Neural cell (in vitro differentiated cells): ENCODE data around the gene COPZ1. TPM values are rescaled to one million over a fixed set of nuclear protein-coding genes. Genes with fewer than 3 reads are reported as not detected.

Experiments used
- H2AFZ ChIP-seq: fragments of 200-600, 300-800 bp; sonication (generic), shearing (Covaris generic); 2 replicates; pipeline ENCODE4 v1.6.0; 2014; ENCODE audit warnings: low read depth, mild to moderate bottlenecking, antibody characterized with exemption, low read length, moderate library complexity
- H3F3A ChIP-seq: fragments of 200-600 bp; shearing (Covaris generic); 2 replicates; pipeline ENCODE4 v1.6.1; 2016; ENCODE audit warnings: mild to moderate bottlenecking, moderate library complexity, mixed read lengths, antibody characterized with exemption, low read length; ENCODE audit not compliant: insufficient read depth, poor library complexity, severe bottlenecking
- H3K27ac ChIP-seq: fragments of 200-600, 300-800 bp; sonication (generic), shearing (Covaris generic); 2 replicates; pipeline ENCODE4 v1.5.1; 2014; ENCODE audit warnings: mild to moderate bottlenecking, low read length, moderate library complexity
- H3K27me3 ChIP-seq: fragments of 300-800, 200-600 bp; sonication (generic), shearing (Covaris generic); 2 replicates; pipeline ENCODE4 v1.6.0; 2014; ENCODE audit warnings: mild to moderate bottlenecking, low read depth, low read length, moderate library complexity; ENCODE audit not compliant: insufficient read depth
- H3K36me3 ChIP-seq: fragments of 300-800, 200-600 bp; sonication (generic), shearing (Covaris generic); 2 replicates; pipeline ENCODE4 v1.5.1; 2014; ENCODE audit warnings: mild to moderate bottlenecking, antibody characterized with exemption, low read length, moderate library complexity; ENCODE audit not compliant: insufficient read depth
- H3K4me2 ChIP-seq: fragments of 300-800, 200-600 bp; sonication (generic), shearing (Covaris generic); 2 replicates; pipeline ENCODE4 v1.6.0; 2014; ENCODE audit warnings: mild to moderate bottlenecking, low read length
- H3K4me3 ChIP-seq: fragments of 300-800, 200-600 bp; sonication (generic), shearing (Covaris generic); 2 replicates; pipeline ENCODE4 v1.5.1; 2014; ENCODE audit warnings: mild to moderate bottlenecking, low read length, moderate library complexity
- H3K79me2 ChIP-seq: fragments of 200-600 bp; shearing (Covaris generic); replicated peaks from 2 replicates; pipeline ENCODE4 v1.6.0; 2014; ENCODE audit warnings: mild to moderate bottlenecking, low read length, moderate library complexity; ENCODE audit not compliant: insufficient read depth
- H3K9ac ChIP-seq: fragments of 300-800, 200-600 bp; sonication (generic), shearing (Covaris generic); 2 replicates; pipeline ENCODE4 v1.6.1; 2016; ENCODE audit warnings: mild to moderate bottlenecking, low read length, mixed read lengths
- H3K9me2 ChIP-seq: fragments of 200-600 bp; shearing (Covaris generic); 2 replicates; pipeline ENCODE4 v1.6.1; 2016; ENCODE audit warnings: mild to moderate bottlenecking, low read length, mixed read lengths; ENCODE audit not compliant: insufficient read depth
- H3K9me3 ChIP-seq: fragments of 200-600, 300-800 bp; sonication (generic), shearing (Covaris generic); 2 replicates; pipeline ENCODE4 v1.6.1; 2016; ENCODE audit warnings: mild to moderate bottlenecking, mixed run types, low read length, moderate library complexity, mixed read lengths
- H4K20me1 ChIP-seq: fragments of 200-600 bp; shearing (Covaris generic); 2 replicates; pipeline ENCODE4 v1.6.1; 2016; ENCODE audit warnings: mild to moderate bottlenecking, mixed run types; ENCODE audit not compliant: insufficient read depth
- CTCF ChIP-seq: fragments of 450-650 bp; IDR thresholded peaks from 2 replicates; pipeline ENCODE4 v1.5.1; 2014; ENCODE audit warnings: antibody characterized with exemption, mild to moderate bottlenecking, moderate library complexity; ENCODE audit not compliant: poor library complexity, severe bottlenecking
- EP300 ChIP-seq: fragments of 450-650 bp; conservative IDR thresholded peaks from 2 replicates; pipeline ENCODE4 v1.6.1; 2014; ENCODE audit warnings: antibody characterized with exemption, mild to moderate bottlenecking, moderate library complexity; ENCODE audit not compliant: poor library complexity, severe bottlenecking
- EZH2 ChIP-seq: fragments of 200-600, 300-800 bp; shearing (Covaris generic), sonication (generic); IDR thresholded peaks from 2 replicates; pipeline ENCODE4 v1.6.1; 2014; ENCODE audit warnings: antibody characterized with exemption, low read length, borderline replicate concordance, mild to moderate bottlenecking; ENCODE audit not compliant: insufficient read depth, poor library complexity, severe bottlenecking
- MXI1 ChIP-seq: fragments of 450-650 bp; conservative IDR thresholded peaks from 2 replicates; pipeline ENCODE4 v1.6.1; 2014; ENCODE audit warnings: antibody characterized with exemption, mild to moderate bottlenecking; ENCODE audit not compliant: poor library complexity, severe bottlenecking
- POLR2AphosphoS5 ChIP-seq: IDR thresholded peaks from 2 replicates; pipeline ENCODE4 v1.6.1; 2012
- RAD21 ChIP-seq: fragments of 450-650 bp; conservative IDR thresholded peaks from 2 replicates; pipeline ENCODE4 v1.6.1; 2014; ENCODE audit warnings: antibody characterized with exemption, mild to moderate bottlenecking, moderate library complexity
- REST ChIP-seq: IDR thresholded peaks from 2 replicates; pipeline ENCODE4 v1.6.1; 2012; ENCODE audit warnings: borderline replicate concordance
- SMC3 ChIP-seq: fragments of 450-650 bp; conservative IDR thresholded peaks from 2 replicates; pipeline ENCODE4 v1.6.1; 2014; ENCODE audit warnings: antibody characterized with exemption, mild to moderate bottlenecking, moderate library complexity; ENCODE audit not compliant: poor library complexity
- TAF1 ChIP-seq: IDR thresholded peaks from 2 replicates; pipeline ENCODE4 v1.6.1; 2012; ENCODE audit warnings: low read depth
- polyA plus RNA-seq: library from polyadenylated mRNA; depleted of rRNA; stranded (reverse); fragments of >200 nt; gene quantifications from 2 replicates; pipeline ENCODE4 v1.2.3, GENCODE V29; 2014

Gene COPZ1
- polyA plus RNA-seq, 1 donor from 2014 or later: 192 TPM

DNA sequence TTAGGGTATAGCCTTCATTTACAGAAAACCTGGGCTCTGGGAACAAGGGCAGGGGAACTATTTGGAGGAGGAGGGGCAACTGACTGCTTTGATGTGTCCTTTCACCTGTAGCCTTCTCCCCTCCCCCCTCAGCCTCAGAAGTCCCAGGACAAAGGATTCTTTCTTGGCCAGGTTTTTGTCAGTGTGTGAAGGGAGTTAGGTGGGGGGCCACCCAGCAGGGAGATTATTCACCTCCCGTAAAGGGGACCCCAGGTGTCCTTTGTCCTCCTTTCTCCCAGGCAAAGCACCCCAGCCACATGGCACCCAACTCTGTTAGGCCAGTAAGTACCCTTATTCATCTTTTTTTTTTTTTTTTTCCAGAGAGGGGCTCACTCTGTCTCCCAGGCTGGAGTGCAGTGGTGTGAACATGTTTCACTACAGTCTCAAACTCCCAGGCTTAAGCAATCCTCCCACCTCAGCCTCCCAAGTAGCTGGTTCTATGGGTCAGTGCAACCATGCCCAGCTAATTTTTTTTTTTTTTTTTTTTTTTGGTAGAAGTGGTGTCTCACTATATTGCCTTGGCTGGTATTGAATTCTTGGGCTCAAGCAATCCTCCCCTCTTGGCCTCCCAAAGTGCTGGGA is 23.4 kb upstream of the COPZ1 start:
- no peak overlapping the region for H2AFZ ChIP-seq
- no peak overlapping the region for H3K9ac ChIP-seq
- H3K4me2 ChIP-seq: no peak overlapping the region
- no peaks in the 10 kb centered on the region for H3K9me3 ChIP-seq
- TF ChIP-seq MXI1 (no peak), TAF1 (no peak), EP300 (no peak), SMC3 (no peak), CTCF (no peak), RAD21 (no peak), REST (no peak), POLR2AphosphoS5 (no peak), EZH2 (no peak)
- no peak overlapping the region for H3K27ac ChIP-seq
- H3K9me2 ChIP-seq: no peaks in the 10 kb centered on the region
- H3K79me2 ChIP-seq: no peaks in the 10 kb centered on the region
- H3K36me3 ChIP-seq: no peaks in the 10 kb centered on the region
- H3F3A ChIP-seq: no peaks in the 10 kb centered on the region
- H3K27me3 ChIP-seq: no peaks in the 10 kb centered on the region
- H4K20me1 ChIP-seq: no peaks in the 10 kb centered on the region
- H3K4me3 ChIP-seq: no peak overlapping the region

- H3K27me3 ChIP-seq: no peaks in the 10 kb centered on the region
Measured at GRCh38 chr12:54303640-54304039, 21.3 kb upstream of the COPZ1 start.

More at GRCh38 chr12:54303640-54304039, 21.3 kb upstream of the COPZ1 start:
- no peaks in the 10 kb centered on the region for H3K36me3 ChIP-seq
- H3K9ac ChIP-seq: no peak overlapping the region
- no peaks in the 10 kb centered on the region for H4K20me1 ChIP-seq
- no peaks in the 10 kb centered on the region for H3K79me2 ChIP-seq
- no peaks in the 10 kb centered on the region for H3K9me2 ChIP-seq
- no peak overlapping the region for H3K4me2 ChIP-seq
- no peak for TF ChIP-seq MXI1
- TF ChIP-seq EP300: no peak
- no peak for TF ChIP-seq POLR2AphosphoS5
- TF ChIP-seq TAF1: no peak
- no peak overlapping the region for H3K27ac ChIP-seq
- H3F3A ChIP-seq: no peaks in the 10 kb centered on the region
- no peak overlapping the region for H3K4me3 ChIP-seq
- H2AFZ ChIP-seq: no peak overlapping the region
- H3K9me3 ChIP-seq: no peaks in the 10 kb centered on the region
